SU-DHL-6 (cell line): ENCODE measurements around the gene PELI1.
"Not testable (repeated sequence)": the region's sequence is repeated elsewhere in the genome, so short reads cannot be mapped to it uniquely, and the experiment has no call there.

Experiments used
- H2AFZ ChIP-seq: fragments of 200-600 bp; sonication (generic); 2 replicates; pipeline ENCODE4 v1.6.1; 2014; ENCODE audit warnings: low read depth, mild to moderate bottlenecking, moderate library complexity, mixed read lengths, antibody characterized with exemption, low read length; ENCODE audit not compliant: severe bottlenecking
- H3F3A ChIP-seq: fragments of 200-600 bp; shearing (Covaris generic); 2 replicates; pipeline ENCODE4 v1.6.0; 2016; ENCODE audit warnings: antibody characterized with exemption, mild to moderate bottlenecking; ENCODE audit not compliant: insufficient read depth
- H3K27ac ChIP-seq: fragments of 200-600 bp; sonication (generic); 2 replicates; pipeline ENCODE4 v1.5.1; 2016; ENCODE audit warnings: low read depth, mild to moderate bottlenecking, low read length, moderate library complexity, mixed read lengths
- H3K27me3 ChIP-seq: fragments of 200-600 bp; sonication (generic), shearing (Covaris generic); 2 replicates; pipeline ENCODE4 v1.6.0; 2014; ENCODE audit warnings: mild to moderate bottlenecking, low read length
- H3K36me3 ChIP-seq: fragments of 200-600 bp; sonication (generic); 2 replicates; pipeline ENCODE4 v1.6.1; 2014; ENCODE audit warnings: mild to moderate bottlenecking, low read length, mixed read lengths
- H3K4me2 ChIP-seq: fragments of 300-600, 200-600 bp; shearing (Covaris generic), sonication (generic); 2 replicates; pipeline ENCODE4 v1.6.0; 2014; ENCODE audit warnings: low read length, low read depth, mild to moderate bottlenecking; ENCODE audit not compliant: poor library complexity, severe bottlenecking
- H3K4me3 ChIP-seq: fragments of 200-600 bp; sonication (generic); 2 replicates; pipeline ENCODE4 v1.5.1; 2014; ENCODE audit warnings: antibody characterized with exemption, low read length, mild to moderate bottlenecking, mixed read lengths; ENCODE audit not compliant: insufficient read depth, poor library complexity, severe bottlenecking
- H3K79me2 ChIP-seq: fragments of 200-600 bp; sonication (generic); 2 replicates; pipeline ENCODE4 v1.6.1; 2014; ENCODE audit warnings: mild to moderate bottlenecking, low read length, moderate library complexity; ENCODE audit not compliant: insufficient read depth
- H3K9ac ChIP-seq: fragments of 200-600 bp; sonication (generic); 2 replicates; pipeline ENCODE4 v1.7.0; 2014; ENCODE audit warnings: mild to moderate bottlenecking, low read length
- H3K9me2 ChIP-seq: fragments of 200-600 bp; sonication (generic); replicated peaks from 2 replicates; pipeline ENCODE4 v1.6.1; 2014; ENCODE audit warnings: low read length; ENCODE audit not compliant: insufficient read depth
- H3K9me3 ChIP-seq: fragments of 200-600 bp; sonication (generic); 2 replicates; pipeline ENCODE4 v1.6.1; 2014; ENCODE audit warnings: low read length, mixed read lengths; ENCODE audit not compliant: insufficient read depth
- H4K20me1 ChIP-seq: fragments of 200-600 bp; sonication (generic); 2 replicates; pipeline ENCODE4 v1.6.1; 2014; ENCODE audit warnings: low read depth, mild to moderate bottlenecking, antibody characterized with exemption, low read length, moderate library complexity, mixed read lengths
- CTCF ChIP-seq: fragments of 200-600 bp; sonication (generic); IDR thresholded peaks from one replicate; pipeline ENCODE4 v1.5.1; 2017; ENCODE audit warnings: antibody characterized with exemption, mild to moderate bottlenecking, low read length, moderate library complexity; ENCODE audit not compliant: insufficient read depth, poor library complexity, severe bottlenecking
- EZH2phosphoT487 ChIP-seq: fragments of 200-600 bp; sonication (generic), shearing (Covaris generic); conservative IDR thresholded peaks from 2 replicates; pipeline ENCODE4 v1.6.1; 2018; ENCODE audit warnings: mild to moderate bottlenecking, antibody characterized with exemption, low read length, moderate library complexity, mixed read lengths

Gene PELI1

GRCh38 chr2:64081046-64081445 is 63.2 kb downstream of the PELI1 start:
- Histone ChIP-seq H4K20me1 (no peaks in the 10 kb centered on the region), H3K27ac (no peak overlapping the region), H3K4me2 (no peak overlapping the region), H3F3A (peaks cover 30% of the 10 kb centered on the region), H3K4me3 (no peak overlapping the region), H3K27me3 (no peaks in the 10 kb centered on the region), H3K9ac (no peak overlapping the region), H2AFZ (no peak overlapping the region), H3K9me2 (no peaks in the 10 kb centered on the region), H3K9me3 (no peaks in the 10 kb centered on the region), H3K79me2 (peaks cover 6% of the 10 kb centered on the region; the same call in 1 of the 2 replicates), H3K36me3 (no peaks in the 10 kb centered on the region)
- TF ChIP-seq EZH2phosphoT487 (no peak), CTCF (no peak)

GRCh38 chr2:64080179-64080578 is 64.0 kb downstream of the PELI1 start:
- H3K4me2 ChIP-seq: no peak overlapping the region
- TF ChIP-seq EZH2phosphoT487 (no peak), CTCF (no peak)
- no peak overlapping the region for H2AFZ ChIP-seq
- peaks cover 24% of the 10 kb centered on the region; the same call in 1 of the 2 replicates for H3F3A ChIP-seq
- H3K79me2 ChIP-seq: no peaks in the 10 kb centered on the region
- no peak overlapping the region for H3K27ac ChIP-seq
- no peaks in the 10 kb centered on the region for H3K9me2 ChIP-seq
- no peaks in the 10 kb centered on the region for H3K36me3 ChIP-seq
- no peaks in the 10 kb centered on the region for H3K9me3 ChIP-seq
- H4K20me1 ChIP-seq: no peaks in the 10 kb centered on the region
- H3K27me3 ChIP-seq: no peaks in the 10 kb centered on the region
- H3K9ac ChIP-seq: no peak overlapping the region
- H3K4me3 ChIP-seq: no peak overlapping the region

- not testable (repeated sequence) for H3K9me2 ChIP-seq, H3K36me3 ChIP-seq, H4K20me1 ChIP-seq, H3K79me2 ChIP-seq, H3K27me3 ChIP-seq, H3K9ac ChIP-seq, H3K9me3 ChIP-seq, H2AFZ ChIP-seq, H3K4me2 ChIP-seq, H3K4me3 ChIP-seq, H3K27ac ChIP-seq
- H3F3A ChIP-seq: peaks cover 19% of the 10 kb centered on the region; the same call in 1 of the 2 replicates
Measured at GRCh38 chr2:64079688-64080087, 64.5 kb downstream of the PELI1 start.

- H3K27me3 ChIP-seq, H3K4me2 ChIP-seq, H3K27ac ChIP-seq, H3K36me3 ChIP-seq, H3K79me2 ChIP-seq, H3K4me3 ChIP-seq, H3F3A ChIP-seq, H3K9me2 ChIP-seq, H4K20me1 ChIP-seq, H3K9me3 ChIP-seq, H2AFZ ChIP-seq, H3K9ac ChIP-seq: not testable (repeated sequence)
Measured at GRCh38 chr2:64076828-64077227, 67.4 kb downstream of the PELI1 start.

GRCh38 chr2:64074616-64075015 is 69.6 kb downstream of the PELI1 start:
- not testable (repeated sequence) for H4K20me1 ChIP-seq, H3K79me2 ChIP-seq, H3F3A ChIP-seq, H3K27ac ChIP-seq, H3K27me3 ChIP-seq, H3K4me3 ChIP-seq, H3K9me2 ChIP-seq, H3K9ac ChIP-seq, H3K36me3 ChIP-seq, H3K4me2 ChIP-seq, H2AFZ ChIP-seq, H3K9me3 ChIP-seq
